IMR-90 (cell line): ENCODE results near the gene NBPF14. TPM values are rescaled to one million over a fixed set of nuclear protein-coding genes. Genes with fewer than 3 reads are reported as not detected.
"Not testable (repeated sequence)": the region's sequence is repeated elsewhere in the genome, so short reads cannot be mapped to it uniquely, and the experiment has no call there.

Experiments used
- ATAC-seq: fragments of 200-7000 bp; cut with Tn5 transposase; 2 replicates; pipeline ENCODE4 v1.9.1; 2020; ENCODE audit warnings: low read depth, mild to moderate bottlenecking, moderate library complexity
- BruUV-seq: library from RNA; stranded (reverse); fragments of 400-500 nt; replicated peaks from 2 replicates; lab custom pipeline; 2021; lab: Mats Ljungman, UMichigan
- CTCF ChIA-PET: fragments of 300-600 bp; formaldehyde crosslinking; extraction: SDS; loops from one replicate; lab custom pipeline; 2021; ENCODE audit warnings: antibody characterized with exemption; lab: Yijun Ruan, JAX
- POLR2A ChIA-PET: fragments of 300-600 bp; sonication (Branson Sonifier 250); formaldehyde crosslinking; loops from one replicate; lab custom pipeline; 2022; ENCODE audit warnings: antibody characterized with exemption; ENCODE audit not compliant: unreplicated experiment; lab: Charles Lee
- DNase-seq: peaks from one replicate; pipeline ENCODE4 v3.0.0; 2013
- H2AFZ ChIP-seq: replicated peaks from 2 replicates; pipeline ENCODE3; 2013; ENCODE audit warnings: low read length, mild to moderate bottlenecking; ENCODE audit not compliant: poor library complexity
- H2AK5ac ChIP-seq: 2 replicates; pipeline ENCODE4 v1.6.1; 2013; ENCODE audit warnings: low read depth, low read length, inconsistent platforms
- H2AK9ac ChIP-seq: replicated peaks from 2 replicates; pipeline ENCODE3; 2013; ENCODE audit warnings: mild to moderate bottlenecking, low read depth, low read length, moderate library complexity; ENCODE audit not compliant: poor library complexity
- H2BK120ac ChIP-seq: 2 replicates; pipeline ENCODE4 v1.6.1; 2013; ENCODE audit warnings: low read depth, low read length, inconsistent platforms
- H2BK15ac ChIP-seq: 3 replicates; pipeline ENCODE4 v1.6.1; 2013; ENCODE audit warnings: low read depth, low read length, inconsistent platforms
- H2BK20ac ChIP-seq: 2 replicates; pipeline ENCODE4 v1.6.1; 2013; ENCODE audit warnings: low read depth, mild to moderate bottlenecking, inconsistent platforms, low read length, moderate library complexity
- H2BK5ac ChIP-seq: 2 replicates; pipeline ENCODE4 v1.6.1; 2013; ENCODE audit warnings: mild to moderate bottlenecking, low read depth, low read length, inconsistent platforms; ENCODE audit not compliant: poor library complexity, severe bottlenecking
- H3K14ac ChIP-seq: replicated peaks from 2 replicates; pipeline ENCODE4 v1.6.1; 2013; ENCODE audit warnings: low read depth, low read length, inconsistent platforms
- H3K18ac ChIP-seq: 2 replicates; pipeline ENCODE4 v1.6.1; 2013; ENCODE audit warnings: low read depth, low read length, control low read depth
- H3K23ac ChIP-seq: 2 replicates; pipeline ENCODE4 v1.6.1; 2013; ENCODE audit warnings: low read depth, low read length, inconsistent platforms
- H3K27ac ChIP-seq: 2 replicates; pipeline ENCODE4 v1.5.1; 2013; ENCODE audit warnings: mild to moderate bottlenecking, control low read depth, low read length; ENCODE audit not compliant: insufficient read depth
- H3K27me3 ChIP-seq: 2 replicates; pipeline ENCODE4 v1.6.1; 2013; ENCODE audit warnings: low read length; ENCODE audit not compliant: control insufficient read depth, insufficient read depth
- H3K36me3 ChIP-seq: 2 replicates; pipeline ENCODE4 v1.6.1; 2013; ENCODE audit warnings: low read length, mixed read lengths; ENCODE audit not compliant: control insufficient read depth, insufficient read depth
- H3K4ac ChIP-seq: 2 replicates; pipeline ENCODE4 v1.6.1; 2013; ENCODE audit warnings: low read depth, low read length, inconsistent platforms
- H3K4me1 ChIP-seq: 2 replicates; pipeline ENCODE4 v1.6.1; 2013; ENCODE audit warnings: low read length, mixed read lengths; ENCODE audit not compliant: control insufficient read depth, insufficient read depth
- H3K4me2 ChIP-seq: 2 replicates; pipeline ENCODE4 v1.6.1; 2013; ENCODE audit warnings: low read depth, mild to moderate bottlenecking, control low read depth, low read length, moderate library complexity
- H3K4me3 ChIP-seq: 2 replicates; pipeline ENCODE4 v1.5.1; 2013; ENCODE audit warnings: low read depth, mild to moderate bottlenecking, control low read depth, low read length, moderate library complexity; ENCODE audit not compliant: insufficient read depth
- H3K56ac ChIP-seq: 2 replicates; pipeline ENCODE4 v1.6.1; 2013; ENCODE audit warnings: low read length, inconsistent platforms; ENCODE audit not compliant: insufficient read depth; ENCODE audit errors: extremely low read depth
- H3K79me1 ChIP-seq, 2 experiments: 2 replicates each; pipeline ENCODE4 v1.6.1; 2013; ENCODE audit warnings: low read length in 2 of 2, inconsistent platforms in 1 of 2, low read depth in 1 of 2
- H3K9ac ChIP-seq: 2 replicates; pipeline ENCODE4 v1.6.1; 2013; ENCODE audit warnings: low read depth, low read length, control low read depth
- H3K9me1 ChIP-seq: 2 replicates; pipeline ENCODE4 v1.6.1; 2013; ENCODE audit warnings: low read length, inconsistent platforms; ENCODE audit not compliant: insufficient read depth
- H3K9me3 ChIP-seq: 2 replicates; pipeline ENCODE4 v1.6.1; 2013; ENCODE audit warnings: low read length; ENCODE audit not compliant: control insufficient read depth, insufficient read depth
- H4K20me1 ChIP-seq: 2 replicates; pipeline ENCODE4 v1.6.1; 2013; ENCODE audit warnings: low read length, inconsistent platforms; ENCODE audit not compliant: insufficient read depth
- H4K5ac ChIP-seq: 2 replicates; pipeline ENCODE4 v1.6.1; 2013; ENCODE audit warnings: mild to moderate bottlenecking, low read depth, low read length, control low read depth
- H4K8ac ChIP-seq, 2 experiments: 2 replicates each; pipeline ENCODE4 v1.6.1; 2013; ENCODE audit warnings: low read depth in 2 of 2, low read length in 2 of 2, control low read depth in 1 of 2, inconsistent platforms in 1 of 2
- H4K91ac ChIP-seq: 2 replicates; pipeline ENCODE4 v1.6.1; 2013; ENCODE audit warnings: low read depth, low read length, inconsistent platforms; ENCODE audit not compliant: insufficient read depth
- WGBS, 2 experiments: methylation state at CpG; one replicate each; pipeline versions ENCODE4 v1.1.5 to v1.1.7; 2013; ENCODE audit warnings: missing lambda C conversion rate in 2 of 2; ENCODE audit not compliant: insufficient read length in 1 of 2; ENCODE audit errors: extremely low coverage in 2 of 2; 5-methylcytosine and 5-hydroxymethylcytosine counted together
- dilution Hi-C: fragments of 300-500 bp; cut with HindIII; formaldehyde crosslinking; loops from one replicate; pipeline ENCODE4 v1.14.3; 2018; ENCODE audit warnings: low sequenced_read_pairs; ENCODE audit not compliant: unreplicated experiment
- in situ Hi-C: fragments of 300-500 bp; cut with MboI; formaldehyde crosslinking; loops from 3 replicates; pipeline ENCODE4 v1.14.3; 2019; ENCODE audit warnings: low sequenced_read_pairs, inconsistent platforms, mixed read lengths
- intact Hi-C: fragments of 100-400 bp; cut with micrococcal nuclease; formaldehyde crosslinking; loops from 2 replicates; pipeline ENCODE4 v1.10.0; 2022
- polyA plus RNA-seq, 3 experiments: library from polyadenylated mRNA; depleted of rRNA; stranded (reverse); fragments of >200 nt; gene quantifications; 2 replicates each; pipeline ENCODE4 v1.2.3, GENCODE V29; 2012; ENCODE audit warnings: low replicate concordance in 1 of 3
- total RNA-seq: library from RNA; depleted of rRNA; stranded (reverse); fragments of >200 nt; gene quantifications from 2 replicates; pipeline ENCODE4 v1.2.3, GENCODE V29; 2012

The NBPF14 gene
- total and polyA plus RNA-seq, 2 of the 4 experiments (the other 2 are of a cell fraction), result 16.5 to 43.7 TPM

GRCh38 chr1:148493933-148494332 lies 101.9 kb downstream of the NBPF14 start:
- H4K20me1 ChIP-seq, BruUV-seq, dilution Hi-C loops, POLR2A ChIA-PET, H2AK5ac ChIP-seq, H3K4me3 ChIP-seq, H3K27ac ChIP-seq, H3K18ac ChIP-seq, H2AK9ac ChIP-seq, H3K36me3 ChIP-seq, H4K8ac ChIP-seq, H2BK20ac ChIP-seq, H3K9me1 ChIP-seq, H3K14ac ChIP-seq, H2BK120ac ChIP-seq, CTCF ChIA-PET, H3K56ac ChIP-seq, H3K4ac ChIP-seq, H2AFZ ChIP-seq, in situ Hi-C loops, H4K91ac ChIP-seq, H4K5ac ChIP-seq, H3K4me1 ChIP-seq, H3K9ac ChIP-seq, DNase-seq, H3K4me2 ChIP-seq, H2BK15ac ChIP-seq, H2BK5ac ChIP-seq, H3K23ac ChIP-seq, H3K9me3 ChIP-seq, intact Hi-C loops, ATAC-seq, H3K79me1 ChIP-seq, H3K27me3 ChIP-seq: not testable (repeated sequence)

GRCh38 chr1:148483029-148483428 lies 112.8 kb downstream of the NBPF14 start, which contains the start of gene PPIAL4G:
Gene PPIAL4G, minus strand, starts transcription at chr1:148483302. Its CDS starts 50 bp downstream, at chr1:148483252.
- H2BK15ac ChIP-seq, intact Hi-C loops, H3K4me2 ChIP-seq: not testable (repeated sequence)

More at GRCh38 chr1:148483029-148483428, 112.8 kb downstream of the NBPF14 start, which contains the start of gene PPIAL4G:
- H3K18ac ChIP-seq, H3K56ac ChIP-seq, H3K36me3 ChIP-seq, H4K5ac ChIP-seq, H4K91ac ChIP-seq, H3K27me3 ChIP-seq, H3K9me3 ChIP-seq, H2BK120ac ChIP-seq, H2BK20ac ChIP-seq, dilution Hi-C loops, H3K4me1 ChIP-seq, H4K8ac ChIP-seq, H2AFZ ChIP-seq, H3K23ac ChIP-seq, ATAC-seq, in situ Hi-C loops, H3K4me3 ChIP-seq, H3K9me1 ChIP-seq, H2BK5ac ChIP-seq, H2AK9ac ChIP-seq, H3K27ac ChIP-seq, H3K9ac ChIP-seq, CTCF ChIA-PET, BruUV-seq, H3K4ac ChIP-seq, H3K79me1 ChIP-seq, DNase-seq, H2AK5ac ChIP-seq, H4K20me1 ChIP-seq, POLR2A ChIA-PET, H3K14ac ChIP-seq: not testable (repeated sequence)
- WGBS, 2 experiments, result no CpG with 5 or more reads among the region's 12 CpGs
